ENCODE data around the gene PROM1. TPM values are rescaled to one million over a fixed set of nuclear protein-coding genes. Genes with fewer than 3 reads are reported as not detected.

The PROM1 gene
- total and polyA plus RNA-seq, 2 of the 13 experiments (the other 11 are each of a cell fraction or from before 2014, with no cell fraction given) = 3.9 to 16.4 TPM

DNA sequence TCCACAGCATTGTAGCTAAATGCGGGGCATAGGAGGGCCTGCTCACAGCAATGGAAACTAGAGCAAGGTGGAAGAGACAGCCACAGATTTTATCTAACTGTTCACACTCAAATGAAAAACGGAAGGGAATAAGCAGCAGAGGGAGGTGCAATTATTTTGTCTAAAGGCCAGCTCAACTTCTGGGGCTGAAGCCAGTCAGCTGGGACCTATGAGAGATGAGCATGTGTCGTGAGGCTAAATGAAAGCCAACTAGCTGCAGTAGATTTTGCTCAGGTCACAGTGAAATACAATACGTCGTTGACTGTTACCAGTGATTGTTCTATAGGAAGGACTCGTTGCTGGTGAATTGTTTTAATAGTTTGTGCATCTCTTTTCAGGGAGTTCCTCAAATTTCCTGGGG, 94.4 kb downstream of the PROM1 start:
- no peaks in the 10 kb centered on the region for H3K36me3 ChIP-seq (replicated peaks in 1 of 2; ENCODE audit: control insufficient read depth in 1 of 2, insufficient read depth in 2 of 2, low read length in 2 of 2)
- H3K79me2 ChIP-seq (ENCODE audit: insufficient read depth, low read length) = no peaks in the 10 kb centered on the region
- BruUV-seq (replicated peaks) = no TSS peak
- H3K9me3 ChIP-seq (ENCODE audit: low read length) = no peaks in the 10 kb centered on the region
- in situ Hi-C loops (cut with HindIII; ENCODE audit: extremely low pct_ligation_motif_present, low pct_unique_long_range_greater_than_20kb) (no loop called here), intact Hi-C loops (cut with micrococcal nuclease; ENCODE audit: unreplicated experiment) (no loop called here)
- no peak overlapping the region for H3K9ac ChIP-seq (ENCODE audit: insufficient read depth, low read depth, low read length)
- H3K4me1 ChIP-seq (ENCODE audit: insufficient read depth, low read length) = 0 out of 2 replicates have a peak, but pooled peaks cover 6% of the 10 kb centered on the region
- H2AFZ ChIP-seq (ENCODE audit: low read length) = no peak overlapping the region
- H3K4me3 ChIP-seq (replicated peaks in 1 of 3; ENCODE audit: insufficient read depth in 1 of 3, low read depth in 2 of 3, low read length in 3 of 3) = no peak overlapping the region
- 59% methylated on average over 6 of the region's 6 CpGs for WGBS (ENCODE audit: low lambda C conversion rate)
- DNase-seq (ENCODE audit: low spot score) = no peak
- CTCF ChIA-PET (ENCODE audit: low intra/inter-chr PET ratio, low total read pairs) = no interaction called here
- ATAC-seq = no peak
- no peaks in the 10 kb centered on the region for H4K20me1 ChIP-seq (ENCODE audit: insufficient read depth, low read length)
- no peaks in the 10 kb centered on the region for H3K27me3 ChIP-seq (ENCODE audit: control insufficient read depth in 1 of 2, insufficient read depth in 2 of 2, low read length in 2 of 2)
- POLR2A ChIA-PET = no interaction called here
- H3K27ac ChIP-seq (ENCODE audit: extremely low read length, insufficient read depth, low read length) = no peak overlapping the region
- no peak overlapping the region for H3K4me2 ChIP-seq (ENCODE audit: low read depth, low read length)
- TF ChIP-seq ZBTB8A (CRISPR knock-in tag; IDR thresholded peaks at IDR 0.05; ENCODE audit: borderline replicate concordance, low read depth) = no peak
- TF ChIP-seq ZNF83 (CRISPR knock-in tag; IDR thresholded peaks at IDR 0.05; ENCODE audit: borderline replicate concordance) = no peak
- TF ChIP-seq SMAD3 (CRISPR knock-in tag; IDR thresholded peaks at IDR 0.05) = no peak
- no peak for TF ChIP-seq FOXC1 (CRISPR knock-in tag; IDR thresholded peaks at IDR 0.05; ENCODE audit: borderline replicate concordance)
- TF ChIP-seq SKI (IDR thresholded peaks at IDR 0.05; ENCODE audit: partially characterized antibody) = no peak
- no peak for TF ChIP-seq ZFP36 (IDR thresholded peaks at IDR 0.05; ENCODE audit: borderline replicate concordance, low read depth, low read length, partially characterized antibody)
- TF ChIP-seq, protein P1, sequence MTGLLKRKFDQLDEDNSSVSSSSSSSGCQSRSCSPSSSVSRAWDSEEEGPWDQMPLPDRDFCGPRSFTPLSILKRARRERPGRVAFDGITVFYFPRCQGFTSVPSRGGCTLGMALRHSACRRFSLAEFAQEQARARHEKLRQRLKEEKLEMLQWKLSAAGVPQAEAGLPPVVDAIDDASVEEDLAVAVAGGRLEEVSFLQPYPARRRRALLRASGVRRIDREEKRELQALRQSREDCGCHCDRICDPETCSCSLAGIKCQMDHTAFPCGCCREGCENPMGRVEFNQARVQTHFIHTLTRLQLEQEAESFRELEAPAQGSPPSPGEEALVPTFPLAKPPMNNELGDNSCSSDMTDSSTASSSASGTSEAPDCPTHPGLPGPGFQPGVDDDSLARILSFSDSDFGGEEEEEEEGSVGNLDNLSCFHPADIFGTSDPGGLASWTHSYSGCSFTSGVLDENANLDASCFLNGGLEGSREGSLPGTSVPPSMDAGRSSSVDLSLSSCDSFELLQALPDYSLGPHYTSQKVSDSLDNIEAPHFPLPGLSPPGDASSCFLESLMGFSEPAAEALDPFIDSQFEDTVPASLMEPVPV (CRISPR knock-in tag; IDR thresholded peaks at IDR 0.05) = no peak
- no peak for FAIRE-seq

DNA sequence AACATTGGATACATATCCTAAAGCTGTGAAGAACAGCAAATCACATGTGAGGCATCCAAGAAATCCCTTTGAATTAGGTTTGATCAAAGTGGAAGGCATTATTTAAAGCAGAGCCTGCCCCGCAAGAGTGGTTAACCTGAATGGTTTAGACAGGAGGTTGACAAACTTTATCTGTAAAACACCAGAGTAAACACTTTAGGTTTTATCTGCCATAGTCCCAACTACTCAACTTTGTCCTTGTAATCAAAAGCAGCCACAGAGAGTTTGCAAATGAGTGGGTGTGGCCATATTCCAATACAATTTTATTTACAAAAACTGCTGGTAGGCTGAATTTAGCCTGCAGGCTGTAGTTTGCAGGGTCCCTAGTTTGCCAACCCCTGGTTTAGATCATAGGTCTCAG, 95.6 kb downstream of the PROM1 start:
- WGBS (ENCODE audit: low lambda C conversion rate) = 44% methylated on average over 1 of the region's 1 CpG
- H3K9me3 ChIP-seq (ENCODE audit: low read length) = no peaks in the 10 kb centered on the region
- no peaks in the 10 kb centered on the region for H4K20me1 ChIP-seq (ENCODE audit: insufficient read depth, low read length)
- H2AFZ ChIP-seq (ENCODE audit: low read length) = no peak overlapping the region
- no peak overlapping the region for H3K4me2 ChIP-seq (ENCODE audit: low read depth, low read length)
- no peak for DNase-seq (ENCODE audit: low spot score)
- FAIRE-seq = no peak
- BruUV-seq (replicated peaks) = no TSS peak
- in situ Hi-C loops (cut with HindIII; ENCODE audit: extremely low pct_ligation_motif_present, low pct_unique_long_range_greater_than_20kb) (no loop called here), intact Hi-C loops (cut with micrococcal nuclease; ENCODE audit: unreplicated experiment) (no loop called here)
- ChIA-PET POLR2A (no interaction called here), CTCF (ENCODE audit: low intra/inter-chr PET ratio, low total read pairs) (no interaction called here)
- H3K79me2 ChIP-seq (ENCODE audit: insufficient read depth, low read length) = no peaks in the 10 kb centered on the region
- no peak overlapping the region for H3K4me3 ChIP-seq (replicated peaks in 1 of 3; ENCODE audit: insufficient read depth in 1 of 3, low read depth in 2 of 3, low read length in 3 of 3)
- H3K4me1 ChIP-seq (ENCODE audit: insufficient read depth, low read length) = 0 out of 2 replicates have a peak, but pooled peaks cover 6% of the 10 kb centered on the region
- no peaks in the 10 kb centered on the region for H3K27me3 ChIP-seq (ENCODE audit: control insufficient read depth in 1 of 2, insufficient read depth in 2 of 2, low read length in 2 of 2)
- ATAC-seq = no peak
- no peaks in the 10 kb centered on the region for H3K36me3 ChIP-seq (replicated peaks in 1 of 2; ENCODE audit: control insufficient read depth in 1 of 2, insufficient read depth in 2 of 2, low read length in 2 of 2)
- H3K27ac ChIP-seq (ENCODE audit: extremely low read length, insufficient read depth, low read length) = no peak overlapping the region
- no peak overlapping the region for H3K9ac ChIP-seq (ENCODE audit: insufficient read depth, low read depth, low read length)
- TF ChIP-seq ETV6 (CRISPR knock-in tag; conservative IDR thresholded peaks at IDR 0.05) (no peak), ZNF749 (CRISPR knock-in tag; IDR thresholded peaks at IDR 0.05; ENCODE audit: borderline replicate concordance) (no peak), SMAD9 (CRISPR knock-in tag; IDR thresholded peaks at IDR 0.05) (no peak), ZEB1 (IDR thresholded peaks at IDR 0.05; ENCODE audit: insufficient replicate concordance, low read depth) (no peak), ATAD3A (CRISPR knock-in tag; IDR thresholded peaks at IDR 0.05) (no peak), SIX4 (CRISPR knock-in tag; IDR thresholded peaks at IDR 0.05) (no peak), SRF (IDR thresholded peaks at IDR 0.05; ENCODE audit: low read depth, low read length) (no peak)

Measured in HepG2 (cell line).